ENCODE measurements around the gene SLC44A5.

DNA sequence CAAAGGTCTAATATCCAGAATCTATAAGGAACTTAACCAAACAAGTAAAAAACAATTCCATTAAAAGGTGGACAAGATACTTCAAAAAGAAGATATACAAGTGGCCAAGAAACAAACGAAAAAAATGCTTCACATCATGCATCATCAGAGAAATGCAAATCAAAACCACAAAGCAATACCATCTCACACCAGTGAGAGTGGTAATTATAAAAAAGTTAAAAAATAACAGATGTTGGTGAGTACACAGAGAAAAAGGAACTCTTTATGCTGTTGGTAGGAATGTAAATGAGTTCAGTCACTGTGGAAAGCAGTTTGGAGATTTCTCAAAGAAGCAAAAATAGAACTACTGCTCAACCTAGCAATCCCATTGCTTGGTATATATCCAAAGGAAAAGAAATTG lies 218.6 kb downstream of the SLC44A5 start:
- TF ChIP-seq, protein P1, sequence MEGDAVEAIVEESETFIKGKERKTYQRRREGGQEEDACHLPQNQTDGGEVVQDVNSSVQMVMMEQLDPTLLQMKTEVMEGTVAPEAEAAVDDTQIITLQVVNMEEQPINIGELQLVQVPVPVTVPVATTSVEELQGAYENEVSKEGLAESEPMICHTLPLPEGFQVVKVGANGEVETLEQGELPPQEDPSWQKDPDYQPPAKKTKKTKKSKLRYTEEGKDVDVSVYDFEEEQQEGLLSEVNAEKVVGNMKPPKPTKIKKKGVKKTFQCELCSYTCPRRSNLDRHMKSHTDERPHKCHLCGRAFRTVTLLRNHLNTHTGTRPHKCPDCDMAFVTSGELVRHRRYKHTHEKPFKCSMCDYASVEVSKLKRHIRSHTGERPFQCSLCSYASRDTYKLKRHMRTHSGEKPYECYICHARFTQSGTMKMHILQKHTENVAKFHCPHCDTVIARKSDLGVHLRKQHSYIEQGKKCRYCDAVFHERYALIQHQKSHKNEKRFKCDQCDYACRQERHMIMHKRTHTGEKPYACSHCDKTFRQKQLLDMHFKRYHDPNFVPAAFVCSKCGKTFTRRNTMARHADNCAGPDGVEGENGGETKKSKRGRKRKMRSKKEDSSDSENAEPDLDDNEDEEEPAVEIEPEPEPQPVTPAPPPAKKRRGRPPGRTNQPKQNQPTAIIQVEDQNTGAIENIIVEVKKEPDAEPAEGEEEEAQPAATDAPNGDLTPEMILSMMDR (IDR thresholded peaks at IDR 0.05): no peak
- TF ChIP-seq POLR2A (IDR thresholded peaks at IDR 0.05): no peak

Data from breast epithelium (tissue), 3 donors.